SKM-1 (cell line): Measurements from ENCODE around the gene CD33.

Experiments used
- DNase-seq: peaks from one replicate; lab custom pipeline; 2025; ENCODE audit not compliant: unreplicated experiment; lab: John Stamatoyannopoulos, UW

CD33 gene

GRCh38 chr19:51258165-51259160 lies 33.6 kb downstream of the CD33 start:
- DNase-seq: no peak

GRCh38 chr19:51259348-51260245 lies 34.7 kb downstream of the CD33 start:
- DNase-seq: peak; percentile 4

- DNase-seq: no peak
These were observed 38.9 kb downstream of the CD33 start for GRCh38 chr19:51263808-51264207.

GRCh38 chr19:51271067-51271466 lies 46.2 kb downstream of the CD33 start:
- DNase-seq: no peak

- peak; percentile 2 for DNase-seq
These were observed 47.4 kb downstream of the CD33 start for GRCh38 chr19:51272183-51272810.

GRCh38 chr19:51274049-51274770 lies 49.3 kb downstream of the CD33 start:
- DNase-seq: no peak

GRCh38 chr19:51277112-51277511 lies 52.2 kb downstream of the CD33 start:
- no peak for DNase-seq

- DNase-seq: no peak
These were observed 57.5 kb downstream of the CD33 start for GRCh38 chr19:51282335-51282734.

GRCh38 chr19:51285682-51286081 lies 60.8 kb downstream of the CD33 start:
- DNase-seq: no peak
